Measurements from ENCODE around the gene RAB11FIP2.
A peak's percentile ranks its signal among the peaks of the same experiment; 100 is the strongest.
"Not testable (repeated sequence)": the region's sequence is repeated elsewhere in the genome, so short reads cannot be mapped to it uniquely, and the experiment has no call there.

Gene RAB11FIP2

GRCh38 chr10:118046395-118047156 is at the start of gene RAB11FIP2:
Gene RAB11FIP2 (minus strand): TSS chr10:118046941. CDS start chr10:118046163, 778 bp downstream.
- DNase-seq, result peak; percentile 66 to 96 (median 91)

- no peak for DNase-seq
Observed at GRCh38 chr10:118096022-118096421, 49.3 kb upstream of the RAB11FIP2 start.

- DNase-seq, result no peak
Observed at GRCh38 chr10:118092209-118092608, 45.5 kb upstream of the RAB11FIP2 start.

- DNase-seq, result no peak
Observed at GRCh38 chr10:118080817-118081216, 34.1 kb upstream of the RAB11FIP2 start.

GRCh38 chr10:118076705-118077104 is 30.0 kb upstream of the RAB11FIP2 start:
- no peak for DNase-seq

- DNase-seq, result no peak
Observed at GRCh38 chr10:118072840-118073239, 26.1 kb upstream of the RAB11FIP2 start.

GRCh38 chr10:118067389-118067788 is 20.6 kb upstream of the RAB11FIP2 start:
- not testable (repeated sequence) for DNase-seq

- no peak for DNase-seq
Observed at GRCh38 chr10:118062798-118063238, 16.1 kb upstream of the RAB11FIP2 start.

- DNase-seq, result no peak
Observed at GRCh38 chr10:118058371-118058770, 11.6 kb upstream of the RAB11FIP2 start.

GRCh38 chr10:118057361-118057760 is 10.6 kb upstream of the RAB11FIP2 start:
- no peak for DNase-seq

- DNase-seq, result no peak
Observed at GRCh38 chr10:118054383-118054782, 7.6 kb upstream of the RAB11FIP2 start.

GRCh38 chr10:118052816-118053215 is 6.1 kb upstream of the RAB11FIP2 start:
- DNase-seq, result no peak

GRCh38 chr10:118047880-118048279 is 1.1 kb upstream of the RAB11FIP2 start:
- DNase-seq, result no peak

- no peak for DNase-seq
Observed at GRCh38 chr10:118047157-118047719, 497 bp upstream of the RAB11FIP2 start.

GRCh38 chr10:118045837-118046394 is 825 bp downstream of the RAB11FIP2 start:
- peak in 12 of 14 donors; percentile 33 to 73 (median 62) for DNase-seq

GRCh38 chr10:118045158-118045836 is 1.4 kb downstream of the RAB11FIP2 start:
- no peak for DNase-seq

- DNase-seq, result no peak
Observed at GRCh38 chr10:118042827-118043242, 3.9 kb downstream of the RAB11FIP2 start.

GRCh38 chr10:118042336-118042735 is 4.4 kb downstream of the RAB11FIP2 start:
- DNase-seq, result no peak

GRCh38 chr10:118041316-118041715 is 5.4 kb downstream of the RAB11FIP2 start:
- DNase-seq, result no peak

- no peak for DNase-seq
Observed at GRCh38 chr10:118036281-118036875, 10.4 kb downstream of the RAB11FIP2 start.

GRCh38 chr10:118035354-118036005 is 11.3 kb downstream of the RAB11FIP2 start:
- no peak for DNase-seq

GRCh38 chr10:118034791-118035261 is 11.9 kb downstream of the RAB11FIP2 start:
- no peak for DNase-seq
